Lower lobe of right lung (tissue), 2 donors: ENCODE results near the gene GSDMA. TPM values are rescaled to one million over a fixed set of nuclear protein-coding genes. Genes with fewer than 3 reads are reported as not detected.
"Not testable (repeated sequence)": the region's sequence is repeated elsewhere in the genome, so short reads cannot be mapped to it uniquely, and the experiment has no call there.

Experiments used
- ATAC-seq, 2 donors: fragments of 200-7000 bp; cut with Tn5 transposase; one replicate each; pipeline ENCODE4 v1.9.1; 2020 to 2022; ENCODE audit warnings: mild to moderate bottlenecking in 2 of 2, moderate library complexity in 2 of 2
- DNase-seq: peaks from one replicate; pipeline ENCODE4 v3.0.0-alpha.2; 2020
- H3K27ac ChIP-seq: fragments of 200-600 bp; one replicate; pipeline ENCODE4 v1.8.0; 2022
- H3K27me3 ChIP-seq: fragments of 200-600 bp; one replicate; pipeline ENCODE4 v1.8.0; 2022; ENCODE audit warnings: low read depth
- H3K36me3 ChIP-seq: fragments of 200-600 bp; one replicate; pipeline ENCODE4 v1.8.0; 2022; ENCODE audit warnings: mild to moderate bottlenecking
- H3K4me1 ChIP-seq: fragments of 200-600 bp; one replicate; pipeline ENCODE4 v1.8.0; 2022
- H3K4me3 ChIP-seq: fragments of 200-600 bp; one replicate; pipeline ENCODE4 v1.8.0; 2022; ENCODE audit warnings: mild to moderate bottlenecking
- H3K9me3 ChIP-seq: fragments of 200-600 bp; one replicate; pipeline ENCODE4 v1.8.0; 2022
- intact Hi-C: fragments of 100-400 bp; cut with DNase I; formaldehyde crosslinking; loops from one replicate; pipeline ENCODE4 v1.11.0; 2022
- total RNA-seq: library from RNA; stranded (reverse); fragmentation: NEBNext Ultra II Directional; extraction: Animal tissue kit (Norgen Biotek cat#: 25700); gene quantifications from one replicate; pipeline ENCODE4 v1.2.1, GENCODE V29; 2021
- TF ChIP-seq, protein P1 (sequence below): fragments of 200-600 bp; IDR thresholded peaks from one replicate; pipeline ENCODE4 v1.8.0; 2022; ENCODE audit warnings: antibody characterized with exemption, mild to moderate bottlenecking
- donor health status: DM: no; HTN: yes; CAD: no; lungs with severe emphysema.

GSDMA gene
- total RNA-seq, 1 donor from 2014 or later = 0.62 TPM

DNA sequence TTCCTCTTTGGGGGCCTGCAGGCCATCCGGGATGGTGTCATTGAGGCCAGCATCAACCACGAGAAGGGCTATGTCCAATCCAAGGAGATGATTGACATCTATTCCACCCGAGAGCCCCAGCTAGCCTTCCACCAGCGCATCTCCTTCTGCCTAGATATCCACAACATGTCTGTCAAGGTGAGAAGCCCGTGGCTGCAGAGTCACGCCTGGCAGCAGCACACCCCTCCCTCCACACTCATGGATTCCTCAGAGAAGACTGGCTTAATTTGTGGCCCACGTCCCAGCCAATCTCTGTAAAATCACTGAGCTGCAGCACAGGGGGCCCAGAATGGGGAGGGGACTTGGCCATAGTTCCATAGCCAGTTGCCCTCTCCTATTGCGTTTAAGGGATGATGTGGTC is 33.4 kb downstream of the GSDMA start:
- TF ChIP-seq, protein P1, sequence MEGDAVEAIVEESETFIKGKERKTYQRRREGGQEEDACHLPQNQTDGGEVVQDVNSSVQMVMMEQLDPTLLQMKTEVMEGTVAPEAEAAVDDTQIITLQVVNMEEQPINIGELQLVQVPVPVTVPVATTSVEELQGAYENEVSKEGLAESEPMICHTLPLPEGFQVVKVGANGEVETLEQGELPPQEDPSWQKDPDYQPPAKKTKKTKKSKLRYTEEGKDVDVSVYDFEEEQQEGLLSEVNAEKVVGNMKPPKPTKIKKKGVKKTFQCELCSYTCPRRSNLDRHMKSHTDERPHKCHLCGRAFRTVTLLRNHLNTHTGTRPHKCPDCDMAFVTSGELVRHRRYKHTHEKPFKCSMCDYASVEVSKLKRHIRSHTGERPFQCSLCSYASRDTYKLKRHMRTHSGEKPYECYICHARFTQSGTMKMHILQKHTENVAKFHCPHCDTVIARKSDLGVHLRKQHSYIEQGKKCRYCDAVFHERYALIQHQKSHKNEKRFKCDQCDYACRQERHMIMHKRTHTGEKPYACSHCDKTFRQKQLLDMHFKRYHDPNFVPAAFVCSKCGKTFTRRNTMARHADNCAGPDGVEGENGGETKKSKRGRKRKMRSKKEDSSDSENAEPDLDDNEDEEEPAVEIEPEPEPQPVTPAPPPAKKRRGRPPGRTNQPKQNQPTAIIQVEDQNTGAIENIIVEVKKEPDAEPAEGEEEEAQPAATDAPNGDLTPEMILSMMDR = no peak

GRCh38 chr17:39996800-39997199 is 34.0 kb downstream of the GSDMA start:
- no peaks in the 10 kb centered on the region for H3K4me1 ChIP-seq
- no peak for DNase-seq
- H3K9me3 ChIP-seq = no peaks in the 10 kb centered on the region
- no peak overlapping the region for H3K4me3 ChIP-seq
- H3K36me3 ChIP-seq = peaks cover 67% of the 10 kb centered on the region
- no peak overlapping the region for H3K27ac ChIP-seq
- TF ChIP-seq, protein P1 = no peak
- ATAC-seq = peak; percentile 29 to 59
- intact Hi-C loops = no loop called here
- H3K27me3 ChIP-seq = no peaks in the 10 kb centered on the region

More for the DNA sequence above, 33.4 kb downstream of the GSDMA start:
- no peaks in the 10 kb centered on the region for H3K27me3 ChIP-seq
- H3K9me3 ChIP-seq = no peaks in the 10 kb centered on the region
- no peak overlapping the region for H3K4me3 ChIP-seq
- ATAC-seq (no peak), DNase-seq (no peak)
- no peaks in the 10 kb centered on the region for H3K4me1 ChIP-seq
- no peak overlapping the region for H3K27ac ChIP-seq
- intact Hi-C loops = no loop called here
- peaks cover 73% of the 10 kb centered on the region for H3K36me3 ChIP-seq

GRCh38 chr17:39997543-39997942 is 34.7 kb downstream of the GSDMA start:
- Histone ChIP-seq H3K9me3 (no peaks in the 10 kb centered on the region), H3K4me1 (no peaks in the 10 kb centered on the region), H3K36me3 (peaks cover 59% of the 10 kb centered on the region), H3K4me3 (no peak overlapping the region), H3K27me3 (no peaks in the 10 kb centered on the region), H3K27ac (no peak overlapping the region)
- DNase-seq (no peak), ATAC-seq (peak in 1 of 2 donors; percentile 11)
- TF ChIP-seq, protein P1 = no peak
- intact Hi-C loops = no loop called here

- peak overlapping the region; percentile 7 for H3K27ac ChIP-seq
- peak; percentile 74 to 83 for ATAC-seq
- H3K27me3 ChIP-seq = no peaks in the 10 kb centered on the region
- no peak for DNase-seq
- no peak overlapping the region for H3K4me3 ChIP-seq
- TF ChIP-seq, protein P1 = no peak
- intact Hi-C loops = no loop called here
- no peaks in the 10 kb centered on the region for H3K9me3 ChIP-seq
- peaks cover 44% of the 10 kb centered on the region for H3K36me3 ChIP-seq
- H3K4me1 ChIP-seq = no peaks in the 10 kb centered on the region
These were observed 36.3 kb downstream of the GSDMA start for GRCh38 chr17:39999067-39999466.

DNA sequence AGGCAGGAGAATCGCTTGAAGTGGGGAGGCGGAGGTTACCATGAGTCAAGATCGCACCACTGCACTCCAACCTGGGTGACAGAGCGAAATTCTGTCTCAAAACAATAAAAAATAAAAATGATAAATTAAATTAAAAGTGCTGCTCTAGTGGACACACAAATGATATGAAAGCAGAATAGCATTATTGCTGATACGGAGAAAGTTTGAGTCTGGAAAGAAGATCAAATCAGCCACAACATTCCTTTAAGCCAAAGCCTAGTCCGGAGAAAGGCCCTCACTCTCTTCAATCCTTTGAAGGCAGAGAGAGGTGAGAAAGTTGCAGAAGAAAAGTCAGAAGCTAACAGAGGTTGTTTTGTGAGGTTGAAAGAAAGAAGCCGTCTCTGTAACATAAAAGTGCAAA is 37.4 kb downstream of the GSDMA start:
- Histone ChIP-seq H3K36me3 (peaks cover 33% of the 10 kb centered on the region), H3K9me3 (no peaks in the 10 kb centered on the region), H3K27ac (no peak overlapping the region), H3K27me3 (no peaks in the 10 kb centered on the region), H3K4me3 (no peak overlapping the region), H3K4me1 (no peaks in the 10 kb centered on the region)
- TF ChIP-seq, protein P1 = no peak
- DNase-seq = no peak
- no peak for ATAC-seq
- intact Hi-C loops = no loop called here

DNA sequence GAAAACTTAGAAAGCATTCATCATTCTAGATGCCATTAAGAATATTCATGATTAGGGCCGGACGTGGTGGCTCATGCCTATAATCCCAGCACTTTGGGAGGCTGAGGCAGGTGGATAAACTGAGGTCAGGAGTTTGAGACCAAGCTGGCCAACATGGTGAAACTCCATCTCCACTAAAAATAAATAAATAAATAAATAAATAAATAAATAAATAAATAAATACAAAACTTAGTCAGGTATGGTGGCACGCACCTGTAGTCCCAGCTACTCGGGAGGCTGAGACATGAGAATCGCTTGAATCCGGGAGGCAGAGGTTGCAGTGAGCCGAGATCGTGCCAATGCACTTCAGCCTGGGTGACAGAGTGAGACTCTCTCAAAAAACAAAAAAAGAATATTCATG is 38.5 kb downstream of the GSDMA start:
- not testable (repeated sequence) for DNase-seq

More for the DNA sequence above, 38.5 kb downstream of the GSDMA start:
- H3K9me3 ChIP-seq, H3K4me3 ChIP-seq, H3K27me3 ChIP-seq, ATAC-seq, intact Hi-C loops, H3K4me1 ChIP-seq, H3K27ac ChIP-seq: not testable (repeated sequence)
- H3K36me3 ChIP-seq = peaks cover 21% of the 10 kb centered on the region
